Measurements from ENCODE around the gene NLRP7.
"Not testable (repeated sequence)": the region's sequence is repeated elsewhere in the genome, so short reads cannot be mapped to it uniquely, and the experiment has no call there.

Gene NLRP7

DNA sequence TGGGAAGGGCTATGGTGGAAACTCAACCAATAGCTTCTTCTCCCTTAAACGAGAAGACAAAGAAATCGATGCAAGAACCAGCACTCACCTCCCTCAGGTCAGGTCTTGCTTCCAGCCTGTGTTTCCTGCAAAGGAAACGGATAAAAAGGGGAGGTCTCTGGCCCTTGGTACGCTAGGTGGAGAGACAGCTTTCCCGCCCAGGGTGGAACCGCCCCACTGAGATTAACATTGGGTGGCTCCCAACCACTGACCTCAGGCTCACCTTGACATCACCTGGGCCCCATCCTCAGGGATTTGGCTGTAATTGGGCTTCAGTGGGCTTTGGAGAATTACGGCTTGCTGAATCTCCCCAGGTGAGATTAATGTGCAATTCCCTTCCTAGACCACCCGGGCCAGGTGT lies at the start of gene NLRP7:
Gene NLRP7 (minus strand): TSS at position 150 of the 400 bp plus-strand sequence.
- no peak for TF ChIP-seq ZFX (IDR thresholded peaks at IDR 0.05; ENCODE audit: borderline replicate concordance)
- TF ChIP-seq, protein P1, sequence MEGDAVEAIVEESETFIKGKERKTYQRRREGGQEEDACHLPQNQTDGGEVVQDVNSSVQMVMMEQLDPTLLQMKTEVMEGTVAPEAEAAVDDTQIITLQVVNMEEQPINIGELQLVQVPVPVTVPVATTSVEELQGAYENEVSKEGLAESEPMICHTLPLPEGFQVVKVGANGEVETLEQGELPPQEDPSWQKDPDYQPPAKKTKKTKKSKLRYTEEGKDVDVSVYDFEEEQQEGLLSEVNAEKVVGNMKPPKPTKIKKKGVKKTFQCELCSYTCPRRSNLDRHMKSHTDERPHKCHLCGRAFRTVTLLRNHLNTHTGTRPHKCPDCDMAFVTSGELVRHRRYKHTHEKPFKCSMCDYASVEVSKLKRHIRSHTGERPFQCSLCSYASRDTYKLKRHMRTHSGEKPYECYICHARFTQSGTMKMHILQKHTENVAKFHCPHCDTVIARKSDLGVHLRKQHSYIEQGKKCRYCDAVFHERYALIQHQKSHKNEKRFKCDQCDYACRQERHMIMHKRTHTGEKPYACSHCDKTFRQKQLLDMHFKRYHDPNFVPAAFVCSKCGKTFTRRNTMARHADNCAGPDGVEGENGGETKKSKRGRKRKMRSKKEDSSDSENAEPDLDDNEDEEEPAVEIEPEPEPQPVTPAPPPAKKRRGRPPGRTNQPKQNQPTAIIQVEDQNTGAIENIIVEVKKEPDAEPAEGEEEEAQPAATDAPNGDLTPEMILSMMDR (IDR thresholded peaks at IDR 0.05): no peak
- no peak within 1 kb of the TSS for H3K27ac ChIP-seq

DNA sequence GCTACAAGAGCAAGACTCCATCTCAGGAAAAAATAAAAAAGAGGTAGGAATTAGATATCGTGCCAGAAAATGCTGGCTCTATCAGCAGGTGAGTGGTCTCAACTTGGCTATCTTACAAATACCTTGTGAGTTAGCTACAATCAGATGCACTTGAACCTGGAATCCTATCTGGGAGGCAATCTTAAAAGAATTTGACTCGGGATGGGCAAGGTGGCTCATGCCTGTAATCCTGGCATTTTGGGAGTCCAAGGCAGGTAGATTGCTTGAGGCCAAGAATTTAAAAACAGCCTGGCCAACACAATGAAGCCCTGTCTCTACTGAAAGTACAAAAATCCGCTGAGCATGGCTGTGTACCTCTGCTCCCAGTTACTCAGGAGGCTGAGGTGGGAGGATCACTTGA lies 48.2 kb upstream of the NLRP7 start:
- no peak for TF ChIP-seq ZFX (IDR thresholded peaks at IDR 0.05; ENCODE audit: borderline replicate concordance)
- TF ChIP-seq, protein P1 (IDR thresholded peaks at IDR 0.05): no peak

DNA sequence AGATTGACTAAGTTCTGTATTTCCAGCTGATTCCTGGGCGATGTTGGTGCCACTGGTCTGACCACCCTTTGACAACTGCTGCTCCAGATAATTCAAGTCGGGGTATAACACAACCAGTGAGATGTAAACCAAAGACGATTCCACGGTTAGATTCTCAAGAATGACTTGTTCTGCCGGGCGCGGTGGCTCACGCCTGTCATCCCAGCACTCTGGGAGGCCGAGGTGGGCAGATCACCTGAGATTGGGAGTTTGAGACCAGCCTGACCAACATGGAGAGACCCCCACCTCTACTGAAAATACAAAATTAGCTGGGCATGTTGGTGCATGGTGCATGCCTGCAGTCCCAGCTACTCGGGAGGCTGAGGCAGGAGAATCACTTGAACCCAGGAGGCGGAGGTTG lies 42.2 kb upstream of the NLRP7 start:
- H3K27ac ChIP-seq: not testable (repeated sequence)

More for the DNA sequence above, 48.2 kb upstream of the NLRP7 start:
- H3K27ac ChIP-seq: no peak overlapping the region

DNA sequence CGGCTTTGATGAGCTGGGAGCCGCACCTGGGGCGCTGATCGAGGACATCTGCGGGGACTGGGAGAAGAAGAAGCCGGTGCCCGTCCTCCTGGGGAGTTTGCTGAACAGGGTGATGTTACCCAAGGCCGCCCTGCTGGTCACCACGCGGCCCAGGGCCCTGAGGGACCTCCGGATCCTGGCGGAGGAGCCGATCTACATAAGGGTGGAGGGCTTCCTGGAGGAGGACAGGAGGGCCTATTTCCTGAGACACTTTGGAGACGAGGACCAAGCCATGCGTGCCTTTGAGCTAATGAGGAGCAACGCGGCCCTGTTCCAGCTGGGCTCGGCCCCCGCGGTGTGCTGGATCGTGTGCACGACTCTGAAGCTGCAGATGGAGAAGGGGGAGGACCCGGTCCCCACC lies 35.2 kb upstream of the NLRP7 start:
- H3K27ac ChIP-seq: not testable (repeated sequence)

DNA sequence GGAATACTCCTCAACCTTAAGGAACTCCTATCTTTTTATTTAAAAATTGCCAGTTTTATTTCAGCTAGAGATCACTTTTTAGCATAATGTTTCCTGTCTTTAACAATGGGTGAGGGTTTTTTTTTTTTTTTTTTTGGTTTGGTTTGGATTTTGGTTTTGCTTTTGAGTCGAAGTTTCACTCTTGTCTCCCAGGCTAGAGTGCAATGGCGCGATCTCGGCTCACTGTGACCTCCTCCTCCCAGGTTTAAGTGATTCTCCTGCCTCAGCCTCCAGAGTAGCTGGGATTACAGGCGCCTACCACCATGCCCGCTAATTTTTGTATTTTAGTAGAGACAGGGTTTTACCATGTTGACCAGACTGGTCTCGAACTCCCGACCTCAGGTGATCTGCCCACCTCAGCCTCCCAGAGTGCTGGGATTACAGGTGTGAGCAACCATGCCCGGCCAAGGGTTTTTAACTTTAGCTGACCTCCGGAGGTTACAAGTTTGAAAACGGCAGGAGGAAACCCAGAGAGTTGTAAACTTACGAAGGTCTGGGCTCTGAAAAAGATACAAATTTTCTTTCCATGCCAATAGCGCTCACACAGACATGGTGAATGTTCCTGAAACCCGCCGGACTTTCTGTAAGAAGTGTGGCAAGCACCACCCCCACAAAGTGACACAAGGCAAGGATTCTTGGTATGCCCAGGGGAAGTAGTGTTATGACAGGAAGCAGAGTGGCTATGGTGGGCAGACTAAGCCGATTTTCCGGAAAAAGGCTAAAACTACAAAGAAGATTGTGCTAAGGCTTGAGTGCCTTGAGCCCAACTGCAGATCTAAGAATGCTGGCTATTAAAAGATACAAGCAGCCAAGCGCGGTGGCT lies 26.1 kb upstream of the NLRP7 start:
- H3K27ac ChIP-seq: not testable (repeated sequence)

DNA sequence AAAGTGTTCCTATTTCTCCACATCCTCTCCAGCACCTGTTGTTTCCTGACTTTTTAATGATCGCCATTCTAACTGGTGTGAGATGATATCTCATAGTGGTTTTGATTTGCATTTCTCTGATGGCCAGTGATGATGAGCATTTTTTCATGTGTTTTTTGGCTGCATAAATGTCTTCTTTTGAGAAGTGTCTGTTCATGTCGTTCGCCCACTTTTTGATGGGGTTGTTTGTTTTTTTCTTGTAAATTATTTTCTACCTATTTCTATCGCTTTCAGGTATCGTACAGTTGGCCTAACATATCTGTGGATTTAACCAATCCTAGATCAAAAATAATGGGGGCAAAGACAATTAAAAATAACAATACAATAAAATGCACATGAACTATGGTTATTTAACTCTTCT lies 24.1 kb upstream of the NLRP7 start:
- H3K27ac ChIP-seq: not testable (repeated sequence)

DNA sequence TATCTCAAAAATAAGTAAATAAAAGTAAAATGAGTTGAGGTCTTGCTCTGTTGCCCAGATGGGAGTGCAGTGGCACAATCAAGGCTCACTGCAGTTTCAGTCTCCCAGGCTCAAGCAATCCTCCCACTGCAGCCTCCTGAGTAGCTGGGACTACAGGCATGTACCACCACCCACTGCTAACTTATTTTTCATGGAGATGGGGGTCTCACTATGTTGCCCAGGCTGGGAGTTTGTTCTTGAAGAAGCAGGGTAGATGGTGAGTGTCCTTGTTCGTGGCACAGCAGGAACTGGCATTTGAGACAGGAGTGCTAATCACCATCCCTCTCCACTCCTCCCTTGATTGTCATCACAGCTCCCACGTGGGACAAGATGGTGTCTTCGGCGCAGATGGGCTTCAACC lies 22.3 kb upstream of the NLRP7 start:
- H3K27ac ChIP-seq: no peak overlapping the region

DNA sequence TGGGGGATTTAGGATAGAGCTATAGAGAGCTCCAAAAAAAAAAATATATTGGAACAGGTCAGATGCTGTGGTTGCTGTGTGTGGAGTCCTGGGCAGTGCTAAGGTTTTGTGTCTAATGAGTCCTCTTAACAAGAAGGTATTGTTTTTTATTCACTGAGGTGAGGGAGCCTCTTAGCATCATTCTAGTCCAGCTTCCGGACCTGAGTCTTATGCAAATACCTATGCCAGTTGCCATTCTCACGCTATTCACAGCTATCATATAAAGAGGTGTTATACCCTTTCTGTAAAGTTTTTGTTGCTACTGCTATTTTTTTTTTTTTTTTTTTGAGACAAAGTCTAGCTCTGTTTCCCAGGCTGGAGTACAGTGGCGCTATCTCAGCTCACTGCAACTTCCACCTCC lies 20.3 kb upstream of the NLRP7 start:
- H3K27ac ChIP-seq: no peak overlapping the region

More for the DNA sequence above, 22.3 kb upstream of the NLRP7 start:
- TF ChIP-seq, protein P1 (IDR thresholded peaks at IDR 0.05): no peak
- no peak for TF ChIP-seq ZFX (IDR thresholded peaks at IDR 0.05; ENCODE audit: borderline replicate concordance)

DNA sequence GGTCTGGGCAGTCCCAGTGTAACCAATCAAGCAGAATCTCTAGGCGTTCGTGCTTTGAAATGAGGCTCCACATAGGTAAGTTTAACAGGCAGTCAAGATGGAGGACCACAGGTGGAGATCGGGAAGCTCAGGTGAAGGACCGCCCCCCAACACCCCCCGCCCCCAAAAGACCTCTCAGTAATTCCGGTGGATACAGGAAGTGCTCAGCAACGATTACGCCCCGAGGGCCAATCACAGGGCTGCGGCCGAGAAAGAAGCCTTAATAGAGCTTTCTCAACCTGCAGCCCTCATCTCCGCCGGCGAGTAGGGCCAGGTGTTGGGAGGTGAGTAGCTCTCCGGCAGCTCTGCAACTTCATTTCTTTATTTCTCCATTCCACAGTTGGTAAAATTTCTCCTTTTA lies 17.7 kb upstream of the NLRP7 start:
- not testable (repeated sequence) for H3K27ac ChIP-seq

More for the DNA sequence above, 20.3 kb upstream of the NLRP7 start:
- TF ChIP-seq, protein P1 (IDR thresholded peaks at IDR 0.05): no peak
- TF ChIP-seq ZFX (IDR thresholded peaks at IDR 0.05; ENCODE audit: borderline replicate concordance): no peak

DNA sequence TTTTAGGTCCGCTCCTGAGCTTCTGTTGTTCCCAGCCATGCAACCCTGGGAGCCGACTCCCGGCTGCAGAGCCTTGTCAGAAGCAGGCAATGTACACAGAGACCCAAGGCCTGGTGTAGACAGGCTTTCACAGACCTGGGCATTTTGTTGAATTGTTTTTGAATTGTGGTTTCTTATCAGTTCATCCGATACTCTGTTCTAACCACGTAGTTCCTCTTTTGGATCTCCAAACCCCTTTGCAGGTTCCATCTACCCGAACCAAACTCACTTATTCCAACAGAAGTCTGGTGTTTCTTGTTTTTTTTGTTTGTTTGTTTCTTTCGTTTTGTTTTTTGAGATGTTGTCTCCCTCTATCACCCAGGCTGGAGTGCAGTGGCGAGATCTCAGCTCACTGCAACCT lies 12.5 kb upstream of the NLRP7 start:
- no peak for TF ChIP-seq ZFX (IDR thresholded peaks at IDR 0.05; ENCODE audit: borderline replicate concordance)
- TF ChIP-seq, protein P1 (IDR thresholded peaks at IDR 0.05): no peak
- no peak overlapping the region for H3K27ac ChIP-seq

Data from 22Rv1 (cell line).